HG02623 (cell line): ENCODE measurements around the gene AK5.

Experiments
- ATAC-seq: cut with Tn5 transposase; IDR thresholded peaks from one replicate; pipeline ENCODE4 v1.9.1; 2021; ENCODE audit warnings: moderate library complexity; ENCODE audit not compliant: unreplicated experiment

The AK5 gene

DNA sequence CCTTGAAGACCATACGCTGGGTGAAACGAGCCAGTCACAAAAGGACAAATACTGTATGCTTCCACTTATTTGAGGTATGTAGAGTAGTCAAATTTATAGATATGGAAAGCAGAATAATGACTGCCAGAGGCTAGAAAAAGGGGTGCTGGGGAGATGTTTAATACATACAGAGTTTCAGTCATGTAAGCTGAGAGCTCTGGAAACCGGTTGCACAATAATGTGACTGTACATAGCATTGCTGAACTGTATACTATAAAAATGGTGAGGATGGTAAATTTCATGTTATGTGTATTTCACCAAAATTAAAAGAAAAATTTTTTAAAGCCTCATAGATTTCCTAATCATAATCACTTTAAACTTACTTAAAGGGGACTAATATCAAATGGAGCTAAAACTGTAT lies 289.8 kb downstream of the AK5 start:
- no peak for ATAC-seq

DNA sequence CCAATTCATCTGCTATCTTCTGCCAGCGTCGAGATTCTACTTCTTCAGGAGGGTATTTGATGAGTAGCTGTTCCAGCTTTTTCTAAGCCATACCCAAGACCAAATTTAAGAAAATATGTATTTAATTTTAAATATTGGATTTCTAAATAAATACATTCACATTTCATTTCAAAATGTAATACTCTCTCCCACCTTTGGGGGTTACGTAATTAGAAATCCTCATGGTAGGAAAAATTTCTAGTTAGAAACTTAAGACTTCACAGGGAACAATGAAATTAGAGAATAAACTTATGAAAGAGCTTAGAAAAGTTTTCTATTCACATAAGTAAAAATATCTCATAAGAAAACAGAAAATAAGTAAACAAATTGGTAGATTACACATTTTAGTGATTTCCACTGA lies 297.7 kb downstream of the AK5 start:
- no peak for ATAC-seq

DNA sequence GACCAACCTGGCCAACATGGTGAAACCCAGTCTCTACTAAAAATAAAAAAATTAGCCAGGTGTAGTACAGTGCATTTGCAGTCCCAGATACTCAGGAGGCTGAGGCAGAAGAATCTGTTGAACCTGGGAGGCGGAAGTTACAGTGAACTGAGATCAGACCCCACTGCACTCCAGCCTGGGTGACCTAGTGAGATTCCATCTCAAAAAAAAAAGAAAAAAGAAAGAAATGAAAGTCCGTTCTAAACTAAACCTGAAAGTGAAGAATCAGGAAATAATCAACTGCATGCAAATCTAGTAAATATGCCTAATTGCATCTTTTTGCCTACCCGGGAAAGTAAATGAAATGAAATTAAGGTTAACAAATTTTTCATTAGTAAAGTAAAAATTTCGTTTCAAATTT lies 301.1 kb downstream of the AK5 start:
- no peak for ATAC-seq

DNA sequence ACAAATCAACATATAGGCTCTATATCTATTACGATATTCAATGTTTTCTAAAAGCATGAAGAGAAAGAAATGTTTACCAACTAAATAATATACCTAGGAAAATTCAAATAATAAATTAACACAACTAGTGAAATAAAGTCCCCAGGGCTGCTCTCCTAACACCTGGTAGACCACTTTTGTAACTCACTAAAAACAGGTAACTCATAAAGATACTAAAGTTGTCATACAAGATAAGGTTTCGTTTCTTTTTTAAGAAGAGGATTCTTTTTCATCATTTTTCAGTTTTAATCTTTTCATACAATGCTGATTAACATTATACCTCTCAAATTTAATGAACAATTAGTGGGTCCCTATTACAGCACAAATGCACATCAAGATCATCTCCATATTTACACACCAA lies 301.7 kb downstream of the AK5 start:
- no peak for ATAC-seq

DNA sequence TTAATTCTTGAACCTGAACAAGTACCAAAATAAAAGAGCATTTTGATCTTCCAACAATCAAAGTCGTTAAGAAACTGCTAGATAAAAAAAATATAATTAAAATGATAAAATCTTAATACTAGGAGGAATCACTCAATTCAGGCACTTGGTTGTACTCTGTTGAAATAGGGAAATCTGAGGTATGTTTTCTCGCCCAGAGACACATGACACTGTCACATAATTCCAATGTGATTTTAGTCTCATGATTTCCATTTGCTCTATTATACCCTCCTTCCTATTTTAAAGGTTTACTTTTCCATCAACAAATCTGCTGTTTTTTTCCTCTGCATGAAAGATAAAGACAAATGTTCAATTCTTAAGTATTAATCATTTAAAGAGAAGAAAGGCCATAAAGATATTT lies 303.1 kb downstream of the AK5 start:
- no peak for ATAC-seq

DNA sequence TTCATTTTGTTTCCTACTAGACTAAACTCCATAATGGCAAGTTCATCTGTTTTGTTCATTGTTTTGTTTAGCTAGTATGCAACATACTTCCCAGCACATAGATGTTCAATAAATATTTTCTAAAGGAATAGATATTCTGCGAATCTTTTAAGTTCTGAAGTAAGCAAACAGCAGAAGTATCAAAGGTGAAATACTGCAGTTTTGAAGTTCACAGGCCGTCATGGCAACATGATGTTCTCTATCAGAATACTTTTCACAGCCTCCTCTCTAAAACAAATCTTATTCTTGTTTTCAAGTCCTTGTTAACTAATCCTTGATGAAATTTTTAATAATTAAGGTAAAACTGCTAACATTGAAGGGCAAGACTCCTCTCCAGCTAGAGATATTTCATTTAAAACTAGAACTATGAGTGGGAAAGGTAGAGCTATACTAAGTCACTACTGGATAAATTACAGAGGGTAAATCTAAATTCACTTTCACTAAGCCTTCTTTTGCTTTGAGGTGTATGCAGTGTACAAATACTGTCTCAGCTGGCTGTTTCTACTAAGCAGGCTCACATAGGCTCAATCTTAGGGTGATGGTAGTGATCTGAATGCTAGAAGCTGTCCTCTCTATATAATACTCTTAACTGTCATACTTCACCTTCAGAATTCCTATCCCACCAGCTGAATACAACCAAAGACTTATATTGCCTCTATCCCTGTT lies 303.9 kb downstream of the AK5 start:
- ATAC-seq, result no peak

DNA sequence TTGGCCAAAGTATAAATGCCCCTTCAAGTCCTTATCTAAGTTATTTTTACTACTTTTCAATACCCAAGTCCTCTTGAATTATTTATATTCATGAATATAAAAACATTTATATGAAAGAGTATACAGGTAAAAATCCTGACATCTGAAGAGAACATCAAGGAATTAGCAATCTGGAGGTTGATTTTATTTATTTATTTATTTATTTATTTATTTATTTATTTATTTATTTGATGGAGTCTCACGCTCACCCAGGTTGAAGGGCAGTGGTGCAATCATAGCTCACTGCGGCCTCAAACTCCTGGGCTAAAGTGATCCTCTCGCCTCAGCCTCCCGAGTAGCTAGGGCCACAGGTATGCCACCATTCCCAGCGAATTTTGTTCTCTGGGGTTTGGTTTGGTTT lies 307.4 kb downstream of the AK5 start:
- ATAC-seq, result no peak

DNA sequence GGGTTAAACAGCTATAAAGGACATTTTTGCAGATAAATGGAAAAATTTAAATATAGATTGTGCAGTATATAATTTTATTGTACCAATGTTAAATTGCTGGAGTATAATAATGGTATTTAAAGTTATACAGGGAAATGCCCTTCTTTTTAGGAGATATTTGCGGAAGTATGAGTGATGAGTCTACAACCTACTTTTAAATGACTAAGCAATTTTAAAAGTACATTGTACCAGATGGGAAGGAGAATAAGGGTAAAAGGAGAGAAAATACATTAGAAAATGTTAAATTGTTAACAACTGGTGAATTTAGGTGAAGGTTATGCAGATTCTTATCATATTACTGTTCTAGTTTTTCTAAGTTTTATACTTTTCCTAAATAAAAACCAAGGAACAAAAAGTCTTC lies 308.8 kb downstream of the AK5 start:
- ATAC-seq, result no peak

DNA sequence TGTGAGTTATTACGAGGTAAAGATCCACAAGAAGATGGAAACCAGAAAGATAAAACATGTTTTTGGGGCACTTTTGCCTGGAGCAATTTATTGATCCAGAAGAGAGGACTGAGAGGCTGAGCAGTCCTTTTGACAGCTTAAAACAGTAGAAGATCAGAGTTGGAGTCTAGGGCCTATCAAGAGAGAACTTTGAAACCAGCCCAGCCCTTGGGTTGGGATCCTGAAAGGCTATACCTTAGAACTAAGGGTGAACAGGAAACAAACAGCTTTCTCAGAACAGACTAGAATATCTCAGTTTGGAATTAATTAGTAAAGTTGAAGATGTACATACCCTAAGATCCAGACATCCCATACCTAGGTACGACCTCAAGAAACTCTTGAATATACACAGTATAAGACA lies 311.1 kb downstream of the AK5 start:
- no peak for ATAC-seq

DNA sequence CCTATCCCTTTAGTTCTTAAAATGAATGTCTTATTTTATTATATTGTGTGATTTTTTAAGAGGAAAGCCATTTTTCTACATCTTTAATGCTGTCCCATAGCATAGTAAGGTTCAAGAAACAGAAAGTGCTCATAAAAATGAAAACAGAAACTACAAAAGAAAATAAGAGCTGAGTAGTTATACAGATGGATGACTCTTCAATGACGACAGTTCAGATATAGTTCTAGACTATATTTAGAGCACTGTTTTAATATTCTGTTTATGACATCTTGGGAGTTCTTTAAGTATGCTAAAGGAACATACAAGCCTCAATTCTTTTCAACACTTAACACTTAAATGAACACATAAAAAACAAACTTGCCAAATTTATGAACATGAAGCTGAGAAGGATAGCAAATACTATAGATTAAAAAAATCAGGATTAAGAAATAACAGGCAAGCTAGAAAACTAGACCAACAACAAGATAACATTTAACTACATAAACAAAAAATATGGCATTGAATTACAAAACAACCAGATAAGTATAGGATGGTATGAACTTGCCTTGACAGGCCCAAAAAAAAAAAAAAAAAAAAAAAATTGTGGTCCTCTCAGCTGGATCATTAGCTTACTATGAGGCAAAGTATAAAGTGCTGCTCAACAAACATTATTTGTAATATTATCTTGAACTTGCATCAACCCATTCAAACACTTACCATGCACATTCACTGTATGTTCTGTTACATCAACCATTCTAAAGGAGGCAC lies 312.7 kb downstream of the AK5 start:
- ATAC-seq, result peak; percentile 94

DNA sequence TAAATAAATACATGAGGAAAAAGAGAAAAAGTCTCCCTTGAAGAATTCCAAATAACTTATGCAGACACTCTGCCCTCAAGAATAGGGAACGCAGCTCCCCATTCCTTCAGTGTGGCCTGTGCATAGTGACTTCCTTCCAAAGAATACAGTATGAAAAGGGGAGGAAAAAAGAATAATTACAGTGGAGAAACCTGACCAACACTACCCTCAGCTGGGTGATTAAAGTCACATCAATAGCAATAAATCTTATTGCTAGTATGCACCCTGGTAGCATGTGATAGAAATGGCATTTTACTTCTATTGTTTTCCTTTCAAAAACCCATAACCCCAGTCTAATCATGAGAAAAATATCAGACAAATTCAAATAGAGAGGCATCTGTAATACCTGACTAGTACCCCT lies 315.5 kb downstream of the AK5 start:
- ATAC-seq, result no peak

DNA sequence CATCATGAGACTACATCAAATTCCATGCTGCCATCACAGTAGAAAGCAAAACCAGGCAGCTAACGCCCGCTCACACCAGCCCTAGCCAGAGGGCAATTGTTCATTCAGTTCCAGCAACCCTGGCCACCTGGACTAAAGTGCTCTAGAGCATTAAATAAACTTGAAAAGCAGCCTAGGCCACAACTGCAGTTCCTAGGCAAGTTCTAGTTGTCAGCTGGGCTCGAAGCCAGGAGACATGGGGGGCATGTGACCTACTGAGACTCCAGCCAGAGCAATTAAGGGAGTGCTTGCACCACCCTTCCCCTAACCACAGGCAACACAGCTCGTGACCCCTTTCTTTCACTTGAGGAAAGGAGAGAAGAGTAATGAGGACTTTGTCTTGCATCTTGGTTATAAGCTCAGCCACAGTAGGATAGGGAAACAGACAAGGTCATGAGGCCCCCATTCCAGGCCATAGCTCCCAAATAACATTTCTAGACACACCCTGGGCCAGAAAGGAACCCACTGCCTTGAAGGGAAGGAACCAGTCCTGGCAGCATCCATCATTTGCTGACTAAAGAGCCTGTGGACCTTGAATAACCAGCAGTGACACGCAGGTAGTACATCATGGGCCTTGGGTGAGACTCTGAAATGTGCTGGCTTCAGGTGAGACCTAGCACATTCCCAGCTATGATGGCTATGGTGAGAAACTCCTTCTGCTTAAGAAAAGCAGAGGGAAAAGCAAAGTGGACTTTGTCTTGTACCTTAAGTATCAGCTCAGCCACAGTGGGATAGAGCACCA lies 323.6 kb downstream of the AK5 start:
- no peak for ATAC-seq

DNA sequence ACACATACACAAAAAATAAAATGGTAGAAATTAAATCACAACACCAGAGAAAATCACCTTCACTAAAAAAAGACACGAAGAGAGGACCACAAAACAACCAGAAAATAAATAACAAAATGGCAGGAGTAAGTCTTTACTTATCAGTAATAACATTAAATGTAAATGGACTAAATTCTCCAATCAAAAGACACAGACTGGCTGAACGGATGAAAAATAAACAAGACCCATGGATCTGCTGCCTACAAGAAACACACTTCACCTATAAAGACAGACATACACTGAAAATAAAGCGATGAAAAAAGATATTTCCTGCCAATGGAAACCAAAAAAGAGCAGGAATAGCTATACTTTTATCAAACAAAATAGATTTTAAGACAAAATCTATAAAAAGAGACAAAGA lies 327.1 kb downstream of the AK5 start:
- no peak for ATAC-seq
